Panc1 (cell line): ENCODE measurements around the gene MRPL18. TPM values are rescaled to one million over a fixed set of nuclear protein-coding genes. Genes with fewer than 3 reads are reported as not detected.

Source experiments
- ATAC-seq: fragments of 200-7000 bp; cut with Tn5 transposase; 2 replicates; pipeline ENCODE4 v1.9.1; 2020; ENCODE audit warnings: mild to moderate bottlenecking, moderate library complexity
- BruUV-seq: library from RNA; stranded (reverse); fragments of 400-500 nt; replicated peaks from 2 replicates; lab custom pipeline; 2021; lab: Mats Ljungman, UMichigan
- CTCF ChIA-PET: fragments of 300-600 bp; sonication (Branson Sonifier 250); formaldehyde crosslinking; loops from one replicate; lab custom pipeline; 2022; ENCODE audit warnings: antibody characterized with exemption; lab: Charles Lee
- POLR2A ChIA-PET: fragments of 300-600 bp; sonication (Branson Sonifier 250); formaldehyde crosslinking; loops from one replicate; lab custom pipeline; 2022; ENCODE audit warnings: antibody characterized with exemption; lab: Charles Lee
- DNase-seq: peaks from one replicate; pipeline ENCODE4 v3.0.0-alpha.2; 2010; ENCODE audit warnings: low read depth, low spot score
- H3K27ac ChIP-seq: 2 replicates; pipeline ENCODE4 v1.5.1; 2011; ENCODE audit warnings: mild to moderate bottlenecking, low read length, inconsistent platforms
- H3K27me3 ChIP-seq: fragments of 200-500 bp; sonication (Bioruptor generic); 2 replicates; pipeline ENCODE4 v1.6.0; 2014; ENCODE audit warnings: low read length, inconsistent platforms; ENCODE audit not compliant: control insufficient read depth, insufficient read depth
- H3K36me3 ChIP-seq: fragments of 200-500 bp; sonication (Bioruptor generic); 2 replicates; pipeline ENCODE4 v1.5.1; 2014; ENCODE audit warnings: inconsistent platforms, mild to moderate bottlenecking, low read length, moderate library complexity; ENCODE audit not compliant: control insufficient read depth, insufficient read depth
- H3K4me1 ChIP-seq: 2 replicates; pipeline ENCODE4 v1.5.1; 2011; ENCODE audit warnings: inconsistent platforms, mild to moderate bottlenecking, low read length, moderate library complexity; ENCODE audit not compliant: control insufficient read depth, insufficient read depth
- H3K4me3 ChIP-seq, 2 experiments: 2 replicates each; pipeline ENCODE4 v1.5.1; 2011 to 2012; ENCODE audit warnings: low read depth in 2 of 2, low read length in 2 of 2, mild to moderate bottlenecking in 2 of 2, inconsistent platforms in 1 of 2, moderate library complexity in 1 of 2
- H3K9me3 ChIP-seq: fragments of 200-500 bp; sonication (Bioruptor generic); 2 replicates; pipeline ENCODE4 v1.5.1; 2014; ENCODE audit warnings: low read depth, mild to moderate bottlenecking, inconsistent platforms, low read length, moderate library complexity; ENCODE audit not compliant: control insufficient read depth, insufficient read depth
- CTCF ChIP-seq: fragments of 450-650 bp; IDR thresholded peaks from 2 replicates; pipeline ENCODE4 v1.5.1; 2017; ENCODE audit warnings: mild to moderate bottlenecking
- POLR2AphosphoS5 ChIP-seq: IDR thresholded peaks from 2 replicates; pipeline ENCODE4 v1.6.1; 2012; ENCODE audit warnings: mild to moderate bottlenecking, low read depth, low read length, moderate library complexity
- REST ChIP-seq, 2 experiments: IDR thresholded peaks; 2 replicates each; pipeline ENCODE4 v1.6.1; 2011 to 2012; ENCODE audit warnings: low read depth in 2 of 2, control low read depth in 1 of 2, low read length in 1 of 2, mild to moderate bottlenecking in 1 of 2, moderate library complexity in 1 of 2; ENCODE audit not compliant: insufficient read depth in 1 of 2
- SIN3A ChIP-seq: IDR thresholded peaks from 2 replicates; pipeline ENCODE4 v1.6.1; 2012; ENCODE audit warnings: low read depth, mild to moderate bottlenecking, low read length, moderate library complexity, borderline replicate concordance; ENCODE audit not compliant: insufficient read depth
- TCF7L2 ChIP-seq: IDR thresholded peaks from 2 replicates; pipeline ENCODE4 v1.6.1; 2011; ENCODE audit warnings: mild to moderate bottlenecking, low read depth, low read length, inconsistent platforms
- in situ Hi-C: cut with HindIII; loops from 2 replicates; pipeline ENCODE4 v1.10.0; 2016; ENCODE audit warnings: low sequenced_read_pairs, low pct_unique_long_range_greater_than_20kb
- intact Hi-C: fragments of 100-400 bp; cut with micrococcal nuclease; formaldehyde crosslinking; loops from one replicate; pipeline ENCODE4 v1.10.0; 2022; ENCODE audit not compliant: unreplicated experiment
- total RNA-seq: library from RNA; stranded (reverse); gene quantifications from one replicate; pipeline ENCODE4 v1.2.1, GENCODE V29; 2021; ENCODE audit not compliant: unreplicated experiment

MRPL18 gene
- total RNA-seq, 1 experiment from 2014 or later = 98.4 TPM

GRCh38 chr6:159833997-159834603 lies 43.8 kb downstream of the MRPL18 start:
- in situ Hi-C loops (no loop called here), intact Hi-C loops (no loop called here)
- H3K4me3 ChIP-seq = no peak overlapping the region
- DNase-seq (no peak), ATAC-seq (no peak)
- CTCF ChIA-PET = no interaction called here
- TF ChIP-seq REST (IDR thresholded peaks at IDR 0.05; ENCODE audit: insufficient read depth in 1 of 2, low read depth in 2 of 2, low read length in 1 of 2) = no peak
- no TSS peak for BruUV-seq
- H3K9me3 ChIP-seq = no peaks in the 10 kb centered on the region
- H3K27ac ChIP-seq = no peak overlapping the region
- POLR2A ChIA-PET = no interaction called here
- no peaks in the 10 kb centered on the region; the same call in none of the 2 replicates for H3K27me3 ChIP-seq
- H3K4me1 ChIP-seq = no peaks in the 10 kb centered on the region
- no peaks in the 10 kb centered on the region for H3K36me3 ChIP-seq

- Histone ChIP-seq H3K4me3 (no peak overlapping the region), H3K27me3 (no peaks in the 10 kb centered on the region; the same call in 1 of the 2 replicates), H3K36me3 (no peaks in the 10 kb centered on the region), H3K9me3 (no peaks in the 10 kb centered on the region), H3K27ac (no peak overlapping the region), H3K4me1 (no peaks in the 10 kb centered on the region)
- BruUV-seq = no TSS peak
- ATAC-seq (no peak), DNase-seq (no peak)
- no peak for TF ChIP-seq CTCF
- TF ChIP-seq REST (IDR thresholded peaks at IDR 0.05; ENCODE audit: insufficient read depth in 1 of 2, low read depth in 2 of 2, low read length in 1 of 2) = no peak
- TF ChIP-seq SIN3A = no peak
- TF ChIP-seq TCF7L2 = no peak
- TF ChIP-seq POLR2AphosphoS5 = no peak
- intact Hi-C loops = no loop called here
- CTCF ChIA-PET = no interaction called here
- in situ Hi-C loops = no loop called here
- POLR2A ChIA-PET = no interaction called here
Observed at GRCh38 chr6:159836718-159837490, 46.6 kb downstream of the MRPL18 start.
